Liver (tissue), 9 donors: ENCODE results near the gene GALNT17. TPM values are rescaled to one million over a fixed set of nuclear protein-coding genes. Genes with fewer than 3 reads are reported as not detected.

Experiments
- DNase-seq: peaks from one replicate; pipeline ENCODE4 v3.0.0-alpha.2; 2017; ENCODE audit warnings: low spot score
- H3K27ac ChIP-seq, 2 donors: one replicate each; pipeline ENCODE4 v1.7.0; 2013; ENCODE audit warnings: inconsistent platforms in 2 of 2, low read length in 2 of 2, control low read depth in 1 of 2, low read depth in 1 of 2, mild to moderate bottlenecking in 1 of 2
- H3K27me3 ChIP-seq, 4 donors: one replicate each; pipeline versions ENCODE4 v1.6.1 to v1.7.0; 2013; ENCODE audit warnings: low read length in 3 of 4, inconsistent platforms in 1 of 4, mild to moderate bottlenecking in 1 of 4, moderate library complexity in 1 of 4; ENCODE audit not compliant: control insufficient read depth in 4 of 4, insufficient read depth in 4 of 4
- H3K36me3 ChIP-seq, 4 donors: one replicate each; pipeline versions ENCODE4 v1.6.1 to v1.7.0; 2013; ENCODE audit warnings: low read length in 3 of 4, mild to moderate bottlenecking in 3 of 4, low read depth in 1 of 4, moderate library complexity in 1 of 4; ENCODE audit not compliant: control insufficient read depth in 4 of 4, insufficient read depth in 3 of 4
- H3K4me1 ChIP-seq, 4 donors: one replicate each; pipeline versions ENCODE4 v1.6.1 to v1.7.0; 2013; ENCODE audit warnings: low read length in 3 of 4, mild to moderate bottlenecking in 3 of 4, moderate library complexity in 1 of 4; ENCODE audit not compliant: control insufficient read depth in 4 of 4, insufficient read depth in 4 of 4
- H3K4me3 ChIP-seq, 3 donors: one replicate each; pipeline versions ENCODE4 v1.6.1 to v1.7.0; 2013; ENCODE audit warnings: low read length in 3 of 3, control low read depth in 1 of 3, low read depth in 1 of 3, mild to moderate bottlenecking in 1 of 3
- H3K9ac ChIP-seq, 2 donors: one replicate each; pipeline ENCODE4 v1.7.0; 2013; ENCODE audit warnings: low read length in 2 of 2, mild to moderate bottlenecking in 2 of 2, moderate library complexity in 2 of 2, control low read depth in 1 of 2, low read depth in 1 of 2
- H3K9me3 ChIP-seq, 4 donors: one replicate each; pipeline versions ENCODE4 v1.6.1 to v1.7.0; 2013; ENCODE audit warnings: low read length in 3 of 4; ENCODE audit not compliant: control insufficient read depth in 4 of 4
- EGR1 ChIP-seq, 2 donors: IDR thresholded peaks; 2 replicates each; pipeline ENCODE4 v1.6.1; 2016 to 2018; ENCODE audit warnings: antibody characterized with exemption in 2 of 2, low read depth in 2 of 2
- FOXA1 ChIP-seq: IDR thresholded peaks from 2 replicates; pipeline ENCODE4 v1.6.1; 2016; ENCODE audit warnings: antibody characterized with exemption
- FOXA2 ChIP-seq: IDR thresholded peaks from 2 replicates; pipeline ENCODE4 v1.6.1; 2016; ENCODE audit warnings: antibody characterized with exemption
- GABPA ChIP-seq, 2 donors: IDR thresholded peaks in 1 of 2; conservative IDR thresholded peaks in 1 of 2; 2 replicates each; pipeline ENCODE4 v1.6.1; 2016; ENCODE audit warnings: antibody characterized with exemption in 2 of 2, mild to moderate bottlenecking in 1 of 2, moderate library complexity in 1 of 2
- HNF4A ChIP-seq, 2 donors: conservative IDR thresholded peaks; 2 replicates each; pipeline ENCODE4 v1.6.1; 2016; ENCODE audit warnings: antibody characterized with exemption in 2 of 2, mild to moderate bottlenecking in 2 of 2
- HNF4G ChIP-seq: IDR thresholded peaks from 2 replicates; pipeline ENCODE4 v1.6.1; 2016; ENCODE audit warnings: antibody characterized with exemption
- JUND ChIP-seq, 2 donors: IDR thresholded peaks; 2 replicates each; pipeline ENCODE4 v1.6.1; 2016; ENCODE audit warnings: antibody characterized with exemption in 2 of 2
- NR2F2 ChIP-seq: IDR thresholded peaks from 2 replicates; pipeline ENCODE4 v1.6.1; 2016; ENCODE audit warnings: antibody characterized with exemption
- RAD21 ChIP-seq, 2 donors: IDR thresholded peaks; 2 replicates each; pipeline ENCODE4 v1.6.1; 2016; ENCODE audit warnings: antibody characterized with exemption in 2 of 2, mild to moderate bottlenecking in 2 of 2
- RXRA ChIP-seq, 2 donors: IDR thresholded peaks; 2 replicates each; pipeline ENCODE4 v1.6.1; 2017 to 2018; ENCODE audit warnings: antibody characterized with exemption in 2 of 2, mild to moderate bottlenecking in 1 of 2
- SP1 ChIP-seq: IDR thresholded peaks from 2 replicates; pipeline ENCODE4 v1.6.1; 2018; ENCODE audit warnings: antibody characterized with exemption, mild to moderate bottlenecking
- TAF1 ChIP-seq: conservative IDR thresholded peaks from 2 replicates; pipeline ENCODE4 v1.6.1; 2016; ENCODE audit warnings: antibody characterized with exemption, mild to moderate bottlenecking
- WGBS: extraction: QIAGEN DNeasy Blood & Tissue Kit; methylation state at CpG from one replicate; pipeline ENCODE4 v1.1.7; 2013; 5-methylcytosine and 5-hydroxymethylcytosine counted together
- polyA plus RNA-seq, 2 donors: library from polyadenylated mRNA; stranded (reverse) in 1 of 2; unstranded in 1 of 2; fragments of 200-250 nt in 1 of 2; fragments of >200 nt in 1 of 2; fragmentation: Nextera tagmentation in 1 of 2; extraction: Ambion mirVana in 1 of 2; gene quantifications; one replicate each; pipeline versions ENCODE4 v1.2.1 to v1.2.3, GENCODE V29; 2013 to 2015
- total RNA-seq, 2 donors: library from RNA; depleted of rRNA; stranded (reverse); fragments of >200 nt; gene quantifications; one replicate each; pipeline ENCODE4 v1.2.3, GENCODE V29; 2014
- TF ChIP-seq, protein P1 (sequence below): fragments of 150-350 bp; IDR thresholded peaks from 2 replicates; pipeline ENCODE4 v1.5.1; 2017; ENCODE audit warnings: improper control_type of control experiment, low read depth, low read length; ENCODE audit not compliant: missing input control
- TF ChIP-seq, protein P2 (sequence below): IDR thresholded peaks from 2 replicates; pipeline ENCODE4 v1.6.1; 2016; ENCODE audit warnings: antibody characterized with exemption
- TF ChIP-seq, protein P3 (sequence below): IDR thresholded peaks from 2 replicates; pipeline ENCODE4 v1.6.1; 2016; ENCODE audit warnings: antibody characterized with exemption, mild to moderate bottlenecking
- TF ChIP-seq, protein P4 (sequence below): IDR thresholded peaks from 2 replicates; pipeline ENCODE4 v1.6.1; 2016; ENCODE audit warnings: antibody characterized with exemption
- TF ChIP-seq, protein P5 (sequence below): IDR thresholded peaks from 2 replicates; pipeline ENCODE4 v1.6.1; 2016; ENCODE audit warnings: antibody characterized with exemption
- donor health status: healthy.
- donor health status: healthy.
- donor health status: healthy.
- donor health status: healthy.
- donor health status: healthy.

GALNT17 gene
- total and polyA plus RNA-seq, 4 donors = 0.10 to 0.42 (median 0.37) TPM; not detected in 1

DNA sequence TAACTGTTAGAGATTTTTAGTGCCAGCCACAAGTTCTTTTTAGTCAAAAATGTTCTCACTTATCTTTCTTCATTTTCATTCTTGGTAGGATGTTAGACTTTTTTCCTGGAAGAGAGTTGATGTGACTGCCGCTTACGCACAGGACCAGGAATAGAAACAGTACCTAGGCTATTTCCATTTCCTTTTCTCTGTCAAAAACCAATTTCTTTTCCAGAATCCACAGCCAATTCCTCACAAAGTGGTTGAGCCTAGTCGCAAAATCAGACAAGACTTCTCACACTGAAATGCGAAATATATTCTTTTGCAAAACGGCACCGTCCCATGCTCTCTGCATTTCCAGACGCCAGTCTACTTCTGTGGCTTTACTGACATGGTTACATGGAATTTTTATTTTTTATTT lies 394.2 kb downstream of the GALNT17 start:
- H3K4me1 ChIP-seq = no peaks in the 10 kb centered on the region
- DNase-seq = no peak
- H3K4me3 ChIP-seq = no peak overlapping the region
- H3K36me3 ChIP-seq = no peaks in the 10 kb centered on the region
- WGBS = 92% methylated on average over 7 of the region's 7 CpGs
- no peak for TF ChIP-seq FOXA1
- no peak for TF ChIP-seq NR2F2
- no peak for TF ChIP-seq HNF4G
- no peak for TF ChIP-seq SP1
- TF ChIP-seq FOXA2 = no peak
- no peak for TF ChIP-seq RXRA (IDR thresholded peaks at IDR 0.05)
- TF ChIP-seq RAD21 (IDR thresholded peaks at IDR 0.05) = no peak
- TF ChIP-seq, protein P1, sequence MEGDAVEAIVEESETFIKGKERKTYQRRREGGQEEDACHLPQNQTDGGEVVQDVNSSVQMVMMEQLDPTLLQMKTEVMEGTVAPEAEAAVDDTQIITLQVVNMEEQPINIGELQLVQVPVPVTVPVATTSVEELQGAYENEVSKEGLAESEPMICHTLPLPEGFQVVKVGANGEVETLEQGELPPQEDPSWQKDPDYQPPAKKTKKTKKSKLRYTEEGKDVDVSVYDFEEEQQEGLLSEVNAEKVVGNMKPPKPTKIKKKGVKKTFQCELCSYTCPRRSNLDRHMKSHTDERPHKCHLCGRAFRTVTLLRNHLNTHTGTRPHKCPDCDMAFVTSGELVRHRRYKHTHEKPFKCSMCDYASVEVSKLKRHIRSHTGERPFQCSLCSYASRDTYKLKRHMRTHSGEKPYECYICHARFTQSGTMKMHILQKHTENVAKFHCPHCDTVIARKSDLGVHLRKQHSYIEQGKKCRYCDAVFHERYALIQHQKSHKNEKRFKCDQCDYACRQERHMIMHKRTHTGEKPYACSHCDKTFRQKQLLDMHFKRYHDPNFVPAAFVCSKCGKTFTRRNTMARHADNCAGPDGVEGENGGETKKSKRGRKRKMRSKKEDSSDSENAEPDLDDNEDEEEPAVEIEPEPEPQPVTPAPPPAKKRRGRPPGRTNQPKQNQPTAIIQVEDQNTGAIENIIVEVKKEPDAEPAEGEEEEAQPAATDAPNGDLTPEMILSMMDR = no peak
- TF ChIP-seq GABPA (IDR thresholded peaks at IDR 0.05 in 1 of 2, conservative IDR thresholded peaks at IDR 0.05 in 1 of 2) = no peak
- TF ChIP-seq, protein P2, sequence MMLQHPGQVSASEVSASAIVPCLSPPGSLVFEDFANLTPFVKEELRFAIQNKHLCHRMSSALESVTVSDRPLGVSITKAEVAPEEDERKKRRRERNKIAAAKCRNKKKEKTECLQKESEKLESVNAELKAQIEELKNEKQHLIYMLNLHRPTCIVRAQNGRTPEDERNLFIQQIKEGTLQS = no peak
- no peak for TF ChIP-seq EGR1 (IDR thresholded peaks at IDR 0.05; ENCODE audit: low read depth in 2 of 2)
- TF ChIP-seq, protein P3, sequence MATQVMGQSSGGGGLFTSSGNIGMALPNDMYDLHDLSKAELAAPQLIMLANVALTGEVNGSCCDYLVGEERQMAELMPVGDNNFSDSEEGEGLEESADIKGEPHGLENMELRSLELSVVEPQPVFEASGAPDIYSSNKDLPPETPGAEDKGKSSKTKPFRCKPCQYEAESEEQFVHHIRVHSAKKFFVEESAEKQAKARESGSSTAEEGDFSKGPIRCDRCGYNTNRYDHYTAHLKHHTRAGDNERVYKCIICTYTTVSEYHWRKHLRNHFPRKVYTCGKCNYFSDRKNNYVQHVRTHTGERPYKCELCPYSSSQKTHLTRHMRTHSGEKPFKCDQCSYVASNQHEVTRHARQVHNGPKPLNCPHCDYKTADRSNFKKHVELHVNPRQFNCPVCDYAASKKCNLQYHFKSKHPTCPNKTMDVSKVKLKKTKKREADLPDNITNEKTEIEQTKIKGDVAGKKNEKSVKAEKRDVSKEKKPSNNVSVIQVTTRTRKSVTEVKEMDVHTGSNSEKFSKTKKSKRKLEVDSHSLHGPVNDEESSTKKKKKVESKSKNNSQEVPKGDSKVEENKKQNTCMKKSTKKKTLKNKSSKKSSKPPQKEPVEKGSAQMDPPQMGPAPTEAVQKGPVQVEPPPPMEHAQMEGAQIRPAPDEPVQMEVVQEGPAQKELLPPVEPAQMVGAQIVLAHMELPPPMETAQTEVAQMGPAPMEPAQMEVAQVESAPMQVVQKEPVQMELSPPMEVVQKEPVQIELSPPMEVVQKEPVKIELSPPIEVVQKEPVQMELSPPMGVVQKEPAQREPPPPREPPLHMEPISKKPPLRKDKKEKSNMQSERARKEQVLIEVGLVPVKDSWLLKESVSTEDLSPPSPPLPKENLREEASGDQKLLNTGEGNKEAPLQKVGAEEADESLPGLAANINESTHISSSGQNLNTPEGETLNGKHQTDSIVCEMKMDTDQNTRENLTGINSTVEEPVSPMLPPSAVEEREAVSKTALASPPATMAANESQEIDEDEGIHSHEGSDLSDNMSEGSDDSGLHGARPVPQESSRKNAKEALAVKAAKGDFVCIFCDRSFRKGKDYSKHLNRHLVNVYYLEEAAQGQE = no peak
- TF ChIP-seq JUND (IDR thresholded peaks at IDR 0.05) = no peak
- TF ChIP-seq, protein P4, sequence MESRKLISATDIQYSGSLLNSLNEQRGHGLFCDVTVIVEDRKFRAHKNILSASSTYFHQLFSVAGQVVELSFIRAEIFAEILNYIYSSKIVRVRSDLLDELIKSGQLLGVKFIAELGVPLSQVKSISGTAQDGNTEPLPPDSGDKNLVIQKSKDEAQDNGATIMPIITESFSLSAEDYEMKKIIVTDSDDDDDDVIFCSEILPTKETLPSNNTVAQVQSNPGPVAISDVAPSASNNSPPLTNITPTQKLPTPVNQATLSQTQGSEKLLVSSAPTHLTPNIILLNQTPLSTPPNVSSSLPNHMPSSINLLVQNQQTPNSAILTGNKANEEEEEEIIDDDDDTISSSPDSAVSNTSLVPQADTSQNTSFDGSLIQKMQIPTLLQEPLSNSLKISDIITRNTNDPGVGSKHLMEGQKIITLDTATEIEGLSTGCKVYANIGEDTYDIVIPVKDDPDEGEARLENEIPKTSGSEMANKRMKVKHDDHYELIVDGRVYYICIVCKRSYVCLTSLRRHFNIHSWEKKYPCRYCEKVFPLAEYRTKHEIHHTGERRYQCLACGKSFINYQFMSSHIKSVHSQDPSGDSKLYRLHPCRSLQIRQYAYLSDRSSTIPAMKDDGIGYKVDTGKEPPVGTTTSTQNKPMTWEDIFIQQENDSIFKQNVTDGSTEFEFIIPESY = no peak
- TF ChIP-seq TAF1 = no peak
- TF ChIP-seq HNF4A (conservative IDR thresholded peaks at IDR 0.05) = no peak
- TF ChIP-seq, protein P5, sequence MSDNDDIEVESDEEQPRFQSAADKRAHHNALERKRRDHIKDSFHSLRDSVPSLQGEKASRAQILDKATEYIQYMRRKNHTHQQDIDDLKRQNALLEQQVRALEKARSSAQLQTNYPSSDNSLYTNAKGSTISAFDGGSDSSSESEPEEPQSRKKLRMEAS = no peak
- no peak overlapping the region for H3K27ac ChIP-seq
- H3K27me3 ChIP-seq = no peaks in the 10 kb centered on the region
- no peak overlapping the region for H3K9ac ChIP-seq
- no peaks in the 10 kb centered on the region for H3K9me3 ChIP-seq

DNA sequence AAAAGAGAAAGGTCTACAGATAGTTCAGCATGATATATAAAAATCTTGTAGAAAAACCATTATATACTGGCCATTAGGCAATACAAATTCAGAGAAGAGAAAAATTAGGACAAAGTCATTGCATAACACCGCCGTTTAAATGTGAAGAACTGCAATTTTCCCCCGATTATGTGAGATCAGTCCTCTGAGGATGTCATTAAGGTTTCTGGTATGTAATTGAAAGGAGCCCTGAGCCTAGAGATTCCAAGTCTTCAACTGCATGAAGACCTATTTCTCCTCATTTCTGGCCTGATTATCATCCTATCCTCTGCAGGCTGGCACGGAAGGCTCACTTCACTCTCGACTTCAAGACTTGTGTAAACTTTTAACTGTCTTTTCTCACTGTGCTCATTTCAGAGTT lies 395.3 kb downstream of the GALNT17 start:
- H3K4me3 ChIP-seq = no peak overlapping the region
- H3K27me3 ChIP-seq = no peaks in the 10 kb centered on the region
- 73% methylated on average over 5 of the region's 5 CpGs for WGBS
- H3K27ac ChIP-seq = no peak overlapping the region
- H3K9ac ChIP-seq = no peak overlapping the region
- H3K9me3 ChIP-seq = peaks cover 0 to 4% (median 0%) of the 10 kb centered on the region in 4 donors
- no peaks in the 10 kb centered on the region for H3K4me1 ChIP-seq
- no peak for DNase-seq
- no peaks in the 10 kb centered on the region for H3K36me3 ChIP-seq
- TF ChIP-seq, protein P3 = no peak
- TF ChIP-seq, protein P5 = no peak
- TF ChIP-seq RAD21 (IDR thresholded peaks at IDR 0.05) = no peak
- TF ChIP-seq GABPA (IDR thresholded peaks at IDR 0.05 in 1 of 2, conservative IDR thresholded peaks at IDR 0.05 in 1 of 2) = no peak
- no peak for TF ChIP-seq SP1
- TF ChIP-seq EGR1 (IDR thresholded peaks at IDR 0.05; ENCODE audit: low read depth in 2 of 2) = no peak
- TF ChIP-seq HNF4G = no peak
- no peak for TF ChIP-seq RXRA (IDR thresholded peaks at IDR 0.05)
- TF ChIP-seq, protein P2 = no peak
- no peak for TF ChIP-seq NR2F2
